ENCODE results near the gene NCOA1.

DNA sequence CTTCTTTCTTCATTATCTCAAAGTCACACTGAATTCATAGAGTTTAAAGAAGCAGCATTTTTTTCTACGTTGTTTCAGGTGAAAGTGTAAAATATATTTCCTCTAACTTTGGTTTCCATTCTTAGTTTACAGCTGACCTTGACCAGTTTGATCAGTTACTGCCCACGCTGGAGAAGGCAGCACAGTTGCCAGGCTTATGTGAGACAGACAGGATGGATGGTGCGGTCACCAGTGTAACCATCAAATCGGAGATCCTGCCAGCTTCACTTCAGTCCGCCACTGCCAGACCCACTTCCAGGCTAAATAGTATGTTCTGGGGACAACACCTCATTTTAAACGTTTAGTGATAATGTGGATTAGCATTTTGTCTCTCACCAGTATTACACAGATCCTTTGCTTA is 219.8 kb downstream of the NCOA1 start:
- TF ChIP-seq EZH2 (IDR thresholded peaks at IDR 0.05; ENCODE audit: borderline replicate concordance, low read depth, low read length, severe bottlenecking): no peak
- TF ChIP-seq, protein P1, sequence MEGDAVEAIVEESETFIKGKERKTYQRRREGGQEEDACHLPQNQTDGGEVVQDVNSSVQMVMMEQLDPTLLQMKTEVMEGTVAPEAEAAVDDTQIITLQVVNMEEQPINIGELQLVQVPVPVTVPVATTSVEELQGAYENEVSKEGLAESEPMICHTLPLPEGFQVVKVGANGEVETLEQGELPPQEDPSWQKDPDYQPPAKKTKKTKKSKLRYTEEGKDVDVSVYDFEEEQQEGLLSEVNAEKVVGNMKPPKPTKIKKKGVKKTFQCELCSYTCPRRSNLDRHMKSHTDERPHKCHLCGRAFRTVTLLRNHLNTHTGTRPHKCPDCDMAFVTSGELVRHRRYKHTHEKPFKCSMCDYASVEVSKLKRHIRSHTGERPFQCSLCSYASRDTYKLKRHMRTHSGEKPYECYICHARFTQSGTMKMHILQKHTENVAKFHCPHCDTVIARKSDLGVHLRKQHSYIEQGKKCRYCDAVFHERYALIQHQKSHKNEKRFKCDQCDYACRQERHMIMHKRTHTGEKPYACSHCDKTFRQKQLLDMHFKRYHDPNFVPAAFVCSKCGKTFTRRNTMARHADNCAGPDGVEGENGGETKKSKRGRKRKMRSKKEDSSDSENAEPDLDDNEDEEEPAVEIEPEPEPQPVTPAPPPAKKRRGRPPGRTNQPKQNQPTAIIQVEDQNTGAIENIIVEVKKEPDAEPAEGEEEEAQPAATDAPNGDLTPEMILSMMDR (IDR thresholded peaks at IDR 0.05; ENCODE audit: borderline replicate concordance, extremely low read depth, low read length, poor library complexity, severe bottlenecking): no peak
